ENCODE data around the gene CDC42EP2.

GRCh38 chr11:65357856-65358356 is 43.2 kb downstream of the CDC42EP2 start:
- TF ChIP-seq POLR2A (IDR thresholded peaks at IDR 0.05; ENCODE audit: low read depth, low read length) (no peak), TAF1 (IDR thresholded peaks at IDR 0.05; ENCODE audit: borderline replicate concordance, low read depth, low read length) (no peak), POLR2AphosphoS5 (IDR thresholded peaks at IDR 0.05; ENCODE audit: low read depth, low read length) (no peak)

Data from GM12892 (cell line).